ENCODE data around the gene KEAP1. TPM values are rescaled to one million over a fixed set of nuclear protein-coding genes. Genes with fewer than 3 reads are reported as not detected.

Gene KEAP1
- total and polyA plus RNA-seq, 2 of the 8 experiments (the other 6 are each of a cell fraction or from before 2014, with no cell fraction given) = 80.6 to 106 TPM

- H3K4me2 ChIP-seq (ENCODE audit: insufficient read depth in 1 of 2, low read depth in 2 of 2, low read length in 2 of 2) = no peak overlapping the region; a peak in 1 of 4 replicates
- 23% methylated on average over 17 of the region's 17 CpGs; no CpG with 5 or more reads in 1 of the 2 experiments for WGBS, 2 experiments (ENCODE audit: extremely low coverage in 1 of 2, insufficient coverage in 1 of 2, insufficient read length in 1 of 2, insufficient replicate concordance in 2 of 2, low coverage in 1 of 2, low lambda C conversion rate in 2 of 2, missing lambda C conversion rate in 1 of 2)
- CTCF ChIA-PET (ENCODE audit: partially characterized antibody) = interaction anchor here (0.7 to 5.8 kb wide), 11 partner anchors 9 to 238 kb away, joined by 3 to 46 read pairs (median 3); partner anchors contain the start of gene S1PR5
- TF ChIP-seq, protein P1, sequence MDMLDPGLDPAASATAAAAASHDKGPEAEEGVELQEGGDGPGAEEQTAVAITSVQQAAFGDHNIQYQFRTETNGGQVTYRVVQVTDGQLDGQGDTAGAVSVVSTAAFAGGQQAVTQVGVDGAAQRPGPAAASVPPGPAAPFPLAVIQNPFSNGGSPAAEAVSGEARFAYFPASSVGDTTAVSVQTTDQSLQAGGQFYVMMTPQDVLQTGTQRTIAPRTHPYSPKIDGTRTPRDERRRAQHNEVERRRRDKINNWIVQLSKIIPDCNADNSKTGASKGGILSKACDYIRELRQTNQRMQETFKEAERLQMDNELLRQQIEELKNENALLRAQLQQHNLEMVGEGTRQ (IDR thresholded peaks at IDR 0.05; ENCODE audit: low read length) = peak; percentile 71
- TF ChIP-seq BACH1 (IDR thresholded peaks at IDR 0.05; ENCODE audit: low read length) = peak; percentile 66; the same call in 1 of the 2 replicates
- 0 out of 2 replicates have a peak, but pooled peaks have one; percentile 34 for TF ChIP-seq SP4 (IDR thresholded peaks at IDR 0.05; ENCODE audit: low read length)
- 0 out of 4 replicates have a peak, but pooled peaks of 1 of the 2 experiments have one; percentile 46 for TF ChIP-seq SIN3A (conservative IDR thresholded peaks at IDR 0.05 in 1 of 2, IDR thresholded peaks at IDR 0.05 in 1 of 2; ENCODE audit: low read depth in 1 of 2, low read length in 2 of 2)
- TF ChIP-seq CREB1 (IDR thresholded peaks at IDR 0.05) = peak; percentile 58
- peak; percentile 52 to 61 for TF ChIP-seq RAD21 (IDR thresholded peaks at IDR 0.05 in 1 of 2, conservative IDR thresholded peaks at IDR 0.05 in 1 of 2; ENCODE audit: low read depth in 2 of 2, low read length in 2 of 2)
- peak; percentile 79 for TF ChIP-seq MAX (IDR thresholded peaks at IDR 0.05)
- TF ChIP-seq, protein P2, sequence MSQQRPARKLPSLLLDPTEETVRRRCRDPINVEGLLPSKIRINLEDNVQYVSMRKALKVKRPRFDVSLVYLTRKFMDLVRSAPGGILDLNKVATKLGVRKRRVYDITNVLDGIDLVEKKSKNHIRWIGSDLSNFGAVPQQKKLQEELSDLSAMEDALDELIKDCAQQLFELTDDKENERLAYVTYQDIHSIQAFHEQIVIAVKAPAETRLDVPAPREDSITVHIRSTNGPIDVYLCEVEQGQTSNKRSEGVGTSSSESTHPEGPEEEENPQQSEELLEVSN (IDR thresholded peaks at IDR 0.05) = peak; percentile 53
- no peak for TF ChIP-seq POU5F1 (IDR thresholded peaks at IDR 0.05; ENCODE audit: low read depth, low read length)
- no peak for TF ChIP-seq NRF1 (IDR thresholded peaks at IDR 0.05; ENCODE audit: low read depth, low read length)
These were observed 2.5 kb upstream of the KEAP1 start for GRCh38 chr19:10505583-10506229.

More at GRCh38 chr19:10505583-10506229, 2.5 kb upstream of the KEAP1 start:
- Histone ChIP-seq H3K23me2 (ENCODE audit: low read depth, low read length) (peaks cover 10% of the 10 kb centered on the region; the same call in 1 of the 2 replicates), H2BK20ac (ENCODE audit: low read length) (no peak overlapping the region), H4K91ac (replicated peaks; ENCODE audit: insufficient read length, low read length) (no peak overlapping the region), H3K4me3 (ENCODE audit: extremely low read depth in 1 of 4, insufficient read depth in 2 of 4, low read depth in 3 of 4, low read length in 4 of 4) (no peak overlapping the region), H4K20me1 (replicated peaks in 1 of 2; ENCODE audit: control insufficient read depth in 1 of 2, insufficient read depth in 2 of 2, low read length in 2 of 2) (peaks cover 0 to 2% of the 10 kb centered on the region in 2 experiments), H3K18ac (ENCODE audit: extremely low read depth, low read length) (no peak overlapping the region), H3K9ac (replicated peaks in 1 of 4; ENCODE audit: extremely low read depth in 1 of 4, low read depth in 3 of 4, low read length in 3 of 4) (no peak overlapping the region), H2BK5ac (ENCODE audit: low read depth, low read length) (no peak overlapping the region), H2BK15ac (ENCODE audit: low read length) (no peak overlapping the region), H3K23ac (ENCODE audit: insufficient read length) (no peak overlapping the region), H3K79me2 (ENCODE audit: control insufficient read depth in 1 of 2, insufficient read depth in 2 of 2, low read length in 2 of 2) (peaks cover 0 to 17% of the 10 kb centered on the region in 2 experiments; a peak in 2 of 4 replicates), H2BK12ac (ENCODE audit: low read depth, low read length) (no peak overlapping the region), H2AFZ (ENCODE audit: low read length) (no peak overlapping the region), H3K27me3 (replicated peaks in 1 of 4; ENCODE audit: control insufficient read depth in 3 of 4, extremely low read depth in 1 of 4, insufficient read depth in 3 of 4, low read length in 3 of 4) (no peaks in the 10 kb centered on the region), H3K4ac (replicated peaks; ENCODE audit: insufficient read length, low read depth, low read length) (no peak overlapping the region), H3K56ac (replicated peaks; ENCODE audit: insufficient read length, low read depth, low read length) (no peak overlapping the region), H2AK5ac (ENCODE audit: low read depth, low read length) (no peak overlapping the region), H2BK120ac (replicated peaks; ENCODE audit: low read depth, low read length) (no peak overlapping the region), H4K8ac (ENCODE audit: extremely low read depth, insufficient read depth, low read length) (no peak overlapping the region), H3K27ac (ENCODE audit: low read depth, low read length) (no peak overlapping the region), H3K14ac (ENCODE audit: insufficient read length) (no peak overlapping the region), H3K4me1 (replicated peaks in 1 of 4; ENCODE audit: control insufficient read depth in 3 of 4, insufficient read depth in 4 of 4, low read length in 3 of 4) (peaks cover 0 to 14% (median 10%) of the 10 kb centered on the region in 4 experiments; a peak in 5 of 7 replicates), H3K9me3 (ENCODE audit: insufficient read depth in 2 of 2, low read depth in 1 of 2, low read length in 1 of 2) (no peaks in the 10 kb centered on the region), H3K79me1 (ENCODE audit: low read depth, low read length) (peaks cover 3% of the 10 kb centered on the region; the same call in 1 of the 2 replicates), H4K5ac (ENCODE audit: insufficient read length, low read depth, low read length) (no peak overlapping the region), H3K36me3 (ENCODE audit: control insufficient read depth in 2 of 4, insufficient read depth in 4 of 4, low read length in 3 of 4) (no peaks in the 10 kb centered on the region)
- POLR2A ChIA-PET (ENCODE audit: partially characterized antibody) = interaction anchor here (0.6 kb wide), 1 partner anchor 17 kb away, joined by 3 read pairs; no protein-coding TSS in a partner anchor
- DNase-seq (ENCODE audit: low read depth in 1 of 2, low spot score in 2 of 2) (peak in 1 of 2 experiments; percentile 95), FAIRE-seq (peak; percentile 93)

All from H1 (cell line).